HG03060 (cell line): ENCODE results near the gene ALDH18A1.

Experiments
- ATAC-seq: cut with Tn5 transposase; IDR thresholded peaks from one replicate; pipeline ENCODE4 v1.9.1; 2021; ENCODE audit warnings: low read depth, moderate number of reproducible peaks; ENCODE audit not compliant: unreplicated experiment

Gene ALDH18A1

GRCh38 chr10:95588025-95588424, 68.5 kb downstream of the ALDH18A1 start:
- no peak for ATAC-seq

GRCh38 chr10:95579835-95580535, 76.5 kb downstream of the ALDH18A1 start:
- ATAC-seq = no peak

DNA sequence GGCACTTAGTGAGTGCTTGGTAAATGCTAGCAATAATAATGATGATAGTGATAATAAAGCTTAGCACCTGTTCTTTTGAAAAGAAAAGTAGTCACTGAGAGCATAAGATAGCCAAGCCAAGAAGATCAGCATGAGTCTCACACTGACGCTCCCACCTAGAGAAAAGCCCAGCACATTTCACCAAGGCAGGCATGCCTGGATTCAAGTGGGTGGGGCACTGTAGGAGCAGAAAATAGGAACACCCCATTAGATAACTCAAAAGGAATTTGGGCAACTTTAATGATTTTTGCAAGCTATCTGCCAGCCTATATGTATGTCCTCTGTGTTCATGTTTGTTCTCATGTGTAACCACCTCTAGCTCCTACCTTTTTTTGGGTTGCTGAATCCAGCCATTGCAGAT, 77.2 kb downstream of the ALDH18A1 start:
- ATAC-seq = no peak

GRCh38 chr10:95578619-95579018, 77.9 kb downstream of the ALDH18A1 start:
- ATAC-seq = no peak

- no peak for ATAC-seq
Measured at GRCh38 chr10:95574649-95575365, 81.7 kb downstream of the ALDH18A1 start.

DNA sequence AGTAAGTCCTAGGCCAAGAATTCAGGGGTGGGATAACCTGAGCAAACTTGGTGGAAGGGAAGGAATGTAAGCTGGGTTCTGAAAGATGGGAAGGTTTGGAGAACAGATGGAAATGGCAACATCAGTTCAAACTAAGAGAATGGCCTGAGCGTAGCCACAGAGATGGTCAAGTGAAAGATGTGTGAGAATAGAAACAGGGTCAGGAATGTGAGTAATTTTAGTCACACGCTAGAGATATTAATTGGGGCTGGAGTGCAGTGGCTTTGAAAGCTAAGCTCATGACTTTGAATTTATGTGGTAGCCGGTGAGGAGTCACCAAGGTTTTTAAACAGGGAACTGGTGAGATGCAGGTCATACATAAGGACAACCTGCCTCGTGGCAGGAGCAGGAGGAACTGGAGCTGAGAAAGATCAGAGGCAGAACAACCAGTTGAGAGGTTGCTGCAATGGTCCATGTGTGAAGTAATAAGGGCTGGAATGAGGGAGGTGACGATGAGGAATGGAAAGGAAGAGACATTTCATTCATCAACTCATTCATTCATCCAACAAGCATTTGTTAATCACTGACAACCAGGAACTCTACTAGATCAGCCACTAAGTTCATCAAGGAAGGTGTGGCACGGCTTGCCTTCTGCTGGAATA, 82.4 kb downstream of the ALDH18A1 start:
- no peak for ATAC-seq

- ATAC-seq = no peak
Measured at GRCh38 chr10:95573527-95573926, 83.0 kb downstream of the ALDH18A1 start.

- no peak for ATAC-seq
Measured at GRCh38 chr10:95572131-95572820, 84.2 kb downstream of the ALDH18A1 start.

DNA sequence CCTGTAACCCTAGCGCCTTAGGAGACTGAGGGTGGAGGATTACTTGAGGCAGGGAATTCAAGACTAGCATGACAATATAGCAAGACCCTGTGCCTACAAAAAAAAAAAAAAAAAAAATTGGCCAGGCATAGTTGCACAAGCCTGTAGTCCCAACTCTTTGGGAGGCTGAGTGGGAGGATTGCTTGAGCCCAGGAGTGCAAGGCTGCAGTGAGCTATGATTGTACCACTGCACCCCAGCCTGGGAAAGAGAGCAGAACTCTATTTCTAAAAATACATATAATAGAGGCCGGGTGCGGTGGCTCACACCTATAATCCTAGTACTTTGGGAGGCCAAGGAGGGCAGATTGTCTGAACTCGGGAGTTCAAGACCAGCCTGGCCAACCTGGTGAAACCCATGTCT, 85.1 kb downstream of the ALDH18A1 start:
- no peak for ATAC-seq

DNA sequence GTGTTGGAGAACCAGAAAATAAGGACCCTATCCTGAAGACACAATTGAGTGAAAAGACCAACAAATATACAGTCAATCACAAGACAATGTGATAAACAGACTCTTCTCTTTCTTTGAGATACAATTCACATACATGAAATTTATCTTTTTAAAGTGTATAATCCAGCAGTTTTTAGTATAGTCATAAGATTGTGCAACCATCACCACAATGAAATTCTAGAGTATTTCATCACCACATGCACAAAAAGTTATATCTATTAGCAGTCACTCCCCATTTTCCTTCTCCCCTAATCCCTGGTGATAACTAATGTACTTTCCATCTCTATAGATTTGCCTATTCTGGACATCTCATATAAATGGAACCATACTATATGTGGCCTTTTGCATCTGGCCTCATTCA, 87.1 kb downstream of the ALDH18A1 start:
- no peak for ATAC-seq

- ATAC-seq = no peak
Measured at GRCh38 chr10:95567903-95568630, 88.4 kb downstream of the ALDH18A1 start.

DNA sequence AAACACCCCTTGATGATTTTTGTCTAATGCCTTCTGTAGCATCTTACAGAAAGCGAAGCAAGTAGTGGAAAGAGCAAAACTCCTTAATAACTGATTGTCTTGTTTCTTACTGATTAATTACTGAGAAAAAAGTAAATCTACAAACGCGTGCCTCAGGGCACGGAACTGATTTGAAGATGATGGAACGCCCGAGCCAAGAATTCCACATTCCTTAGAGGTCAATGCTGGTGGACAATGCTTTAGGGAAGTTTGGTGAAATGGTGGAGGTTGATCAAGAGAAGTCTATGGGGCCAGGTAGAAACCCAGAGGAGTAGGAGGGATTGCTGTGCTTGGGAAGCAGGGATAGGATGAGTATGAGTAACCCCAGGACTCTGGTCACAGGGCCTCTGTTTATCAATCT, 90.4 kb downstream of the ALDH18A1 start:
- ATAC-seq = no peak

GRCh38 chr10:95565336-95565735, 91.2 kb downstream of the ALDH18A1 start:
- no peak for ATAC-seq

DNA sequence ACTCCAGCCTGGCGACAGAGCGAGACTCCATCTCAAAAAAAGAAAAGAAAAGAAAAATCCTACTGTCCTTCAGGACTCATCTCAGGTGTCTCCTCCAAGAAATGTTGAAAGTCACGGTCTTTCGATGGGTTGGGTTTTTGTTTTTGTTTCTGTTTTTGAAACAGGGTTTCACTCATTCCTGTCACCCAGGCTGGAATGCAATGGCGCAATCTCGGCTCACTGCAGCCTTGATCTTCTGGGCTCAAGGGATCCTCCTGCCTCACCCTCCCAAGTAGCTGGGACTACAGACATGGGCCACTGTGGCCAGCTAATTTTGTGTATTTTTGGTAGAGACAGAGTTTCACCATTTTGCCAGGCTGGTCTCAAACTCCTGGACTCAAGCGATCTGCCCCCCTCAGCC, 92.2 kb downstream of the ALDH18A1 start:
- ATAC-seq = no peak

DNA sequence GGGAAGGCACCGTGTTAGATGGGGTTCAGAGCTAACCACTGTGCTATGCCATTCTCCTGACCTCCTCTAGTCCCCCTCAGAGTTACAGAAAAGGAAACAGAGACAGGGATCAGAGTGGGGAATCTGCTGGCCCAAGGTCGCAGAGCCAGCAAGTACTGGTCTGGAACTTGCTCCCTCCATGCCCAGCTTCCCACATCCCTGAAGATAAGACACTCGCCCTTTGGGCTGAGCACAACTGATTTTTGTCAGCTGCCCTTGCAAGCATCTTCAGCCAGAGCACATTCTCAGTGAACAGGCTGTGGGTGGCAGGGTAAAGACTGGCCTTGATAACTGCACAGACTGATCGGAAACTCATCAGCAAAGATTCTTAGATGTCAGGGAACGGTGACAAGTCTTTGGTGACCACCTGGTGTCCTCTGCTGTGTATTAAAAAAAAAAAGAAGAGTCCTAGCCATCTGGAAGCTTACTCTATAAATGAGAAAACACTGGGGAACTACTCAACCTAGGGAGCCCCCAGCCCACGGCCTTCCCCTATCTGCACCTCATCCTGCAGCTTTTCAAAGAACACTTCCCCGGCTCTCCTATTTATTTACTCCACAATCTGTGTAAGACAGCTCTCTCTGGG, 94.1 kb downstream of the ALDH18A1 start:
- ATAC-seq = no peak

- ATAC-seq = no peak
Measured at GRCh38 chr10:95561864-95562177, 94.7 kb downstream of the ALDH18A1 start.

- peak; percentile 97 for ATAC-seq
Measured at GRCh38 chr10:95561177-95561863, 95.2 kb downstream of the ALDH18A1 start, which contains the start of gene SORBS1. SORBS1 (minus strand) TSS chr10:95561371; CDS start chr10:95441135, 120,236 bp downstream.

- ATAC-seq = no peak
Measured at GRCh38 chr10:95560278-95561176, 96.0 kb downstream of the ALDH18A1 start.

- no peak for ATAC-seq
Measured at GRCh38 chr10:95559896-95560277, 96.6 kb downstream of the ALDH18A1 start.
